K562 (cell line): ENCODE data around the gene ISOC1.

Experiments used
- CBX2 ChIP-seq: fragments of 200-600 bp; sonication (generic); IDR thresholded peaks from one replicate; pipeline ENCODE4 v1.6.1; 2012; ENCODE audit warnings: mild to moderate bottlenecking, low read length, inconsistent platforms; ENCODE audit not compliant: insufficient read depth, poor library complexity, severe bottlenecking
- CTCF ChIP-seq, 3 experiments: IDR thresholded peaks in 2 of 3; conservative IDR thresholded peaks in 1 of 3; 2 replicates each; pipeline ENCODE4 v1.5.1; 2011 to 2012; ENCODE audit warnings: low read length in 3 of 3, mild to moderate bottlenecking in 3 of 3, control low read depth in 2 of 3, improper control_type of control experiment in 1 of 3, inconsistent platforms in 1 of 3, low read depth in 1 of 3, mixed read lengths in 1 of 3, moderate library complexity in 1 of 3; ENCODE audit not compliant: insufficient read depth in 2 of 3
- PKNOX1 ChIP-seq: fragments of 450-650 bp; IDR thresholded peaks from 2 replicates; pipeline ENCODE4 v1.6.1; 2016
- POLR2AphosphoS5 ChIP-seq: IDR thresholded peaks from 2 replicates; pipeline ENCODE4 v1.6.1; 2011; ENCODE audit warnings: mild to moderate bottlenecking, low read depth, low read length, moderate library complexity; ENCODE audit not compliant: control insufficient read depth, insufficient read depth

- TF ChIP-seq CTCF (IDR thresholded peaks at IDR 0.05 in 2 of 3, conservative IDR thresholded peaks at IDR 0.05 in 1 of 3; ENCODE audit: insufficient read depth in 2 of 3, low read depth in 1 of 3, low read length in 3 of 3) (no peak), PKNOX1 (no peak), POLR2AphosphoS5 (no peak), CBX2 (no peak)
Observed at GRCh38 chr5:129161830-129162229, 67.3 kb downstream of the ISOC1 start.
